Left forelimb (tissue), 1 donor: Measurements from ENCODE around the gene FCHO2.

Experiments used
- DNase-seq: peaks from one replicate; pipeline ENCODE4 v3.0.0-alpha.2; 2018; ENCODE audit warnings: low spot score

The FCHO2 gene

GRCh38 chr5:73137563-73138530, 182.0 kb downstream of the FCHO2 start:
- peak; percentile 22 for DNase-seq

GRCh38 chr5:73139485-73139884, 183.6 kb downstream of the FCHO2 start:
- DNase-seq, result no peak
